HG03571 (cell line): ENCODE results near the gene PYROXD2.
"Not testable (repeated sequence)": the region's sequence is repeated elsewhere in the genome, so short reads cannot be mapped to it uniquely, and the experiment has no call there.

ENCODE experiments used
- ATAC-seq: cut with Tn5 transposase; IDR thresholded peaks from one replicate; pipeline ENCODE4 v1.9.1; 2021; ENCODE audit not compliant: unreplicated experiment

Gene PYROXD2

GRCh38 chr10:98396096-98397063 is 18.6 kb downstream of the PYROXD2 start:
- ATAC-seq = no peak

DNA sequence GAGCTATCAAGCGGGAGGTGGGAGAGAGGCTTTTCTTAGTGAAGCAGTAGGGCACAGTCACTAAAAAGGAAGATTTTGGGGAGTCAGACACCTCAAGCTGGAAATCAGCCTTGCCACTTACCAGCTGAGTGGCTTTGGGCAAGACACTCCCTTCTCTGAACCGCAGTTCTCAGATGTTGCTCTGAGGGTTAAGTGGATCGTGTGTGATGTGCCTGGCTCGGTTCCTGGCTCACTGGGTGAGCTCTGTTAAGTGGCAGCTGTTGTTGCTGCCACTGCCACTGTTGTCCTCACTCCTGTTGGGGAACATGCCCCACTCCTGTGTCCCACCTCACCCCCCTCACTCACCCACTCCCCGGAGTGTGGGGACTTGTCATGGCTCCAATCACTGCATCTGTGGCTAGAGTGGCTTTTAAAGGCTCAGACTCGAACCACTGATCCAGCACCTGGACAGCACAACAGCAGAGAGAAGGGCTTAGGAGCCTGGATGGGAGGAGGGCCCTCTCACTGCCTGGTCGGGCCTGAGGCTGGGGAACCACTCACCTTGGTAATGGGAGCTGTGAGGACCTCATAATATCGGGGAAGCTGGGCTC is 20.0 kb downstream of the PYROXD2 start:
- ATAC-seq = no peak

GRCh38 chr10:98391578-98391991 is 23.4 kb downstream of the PYROXD2 start:
- no peak for ATAC-seq

DNA sequence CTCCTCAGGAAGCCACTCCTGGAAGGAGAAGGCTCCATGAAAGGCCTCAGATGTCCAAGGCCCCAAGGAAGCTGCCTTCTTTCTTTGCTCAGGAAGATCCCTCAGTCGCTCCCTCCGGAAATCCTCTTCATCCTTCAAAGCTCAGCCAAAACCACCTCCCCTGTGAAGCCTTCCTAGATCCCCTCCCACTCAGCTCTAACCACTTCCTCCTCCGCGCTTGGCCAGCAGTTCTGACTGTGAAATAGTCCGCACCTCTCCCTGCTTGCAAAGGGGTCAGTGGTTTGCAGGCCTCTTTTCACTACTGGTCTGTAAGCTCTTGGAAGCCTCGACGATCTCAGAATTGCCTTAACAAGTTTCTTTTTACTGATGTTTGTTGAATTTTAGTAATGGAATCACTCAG is 23.9 kb downstream of the PYROXD2 start:
- ATAC-seq = peak; percentile 69

- ATAC-seq = no peak
Measured at GRCh38 chr10:98390406-98390805, 24.6 kb downstream of the PYROXD2 start.

- no peak for ATAC-seq
Measured at GRCh38 chr10:98389398-98389797, 25.6 kb downstream of the PYROXD2 start.

GRCh38 chr10:98388101-98388655 is 26.8 kb downstream of the PYROXD2 start:
- ATAC-seq = no peak

- ATAC-seq = no peak
Measured at GRCh38 chr10:98384531-98385133, 30.4 kb downstream of the PYROXD2 start.

- ATAC-seq = no peak
Measured at GRCh38 chr10:98383869-98384268, 31.1 kb downstream of the PYROXD2 start.

- ATAC-seq = not testable (repeated sequence)
Measured at GRCh38 chr10:98383134-98383667, 31.8 kb downstream of the PYROXD2 start.

DNA sequence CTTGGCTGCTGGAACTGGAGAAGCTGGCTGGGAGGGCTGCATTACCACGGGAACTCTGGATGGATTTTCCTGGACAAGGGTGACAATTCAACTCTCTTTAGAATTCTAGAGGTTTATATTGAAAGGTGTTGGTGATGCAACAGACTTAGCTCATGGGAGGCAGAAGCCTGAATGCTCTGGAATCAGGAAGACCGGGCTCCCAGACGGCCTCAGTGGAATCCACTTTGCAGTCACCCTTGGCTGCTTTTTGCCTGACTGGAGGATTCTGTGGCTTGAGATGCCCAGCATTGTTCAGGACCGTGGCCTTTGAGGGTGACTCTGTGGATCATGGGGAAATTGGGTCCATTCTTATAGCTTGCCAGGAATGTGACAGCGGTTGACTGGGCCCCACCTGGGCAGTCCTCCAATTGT is 32.3 kb downstream of the PYROXD2 start:
- no peak for ATAC-seq

GRCh38 chr10:98380493-98381339 is 34.3 kb downstream of the PYROXD2 start:
- no peak for ATAC-seq

DNA sequence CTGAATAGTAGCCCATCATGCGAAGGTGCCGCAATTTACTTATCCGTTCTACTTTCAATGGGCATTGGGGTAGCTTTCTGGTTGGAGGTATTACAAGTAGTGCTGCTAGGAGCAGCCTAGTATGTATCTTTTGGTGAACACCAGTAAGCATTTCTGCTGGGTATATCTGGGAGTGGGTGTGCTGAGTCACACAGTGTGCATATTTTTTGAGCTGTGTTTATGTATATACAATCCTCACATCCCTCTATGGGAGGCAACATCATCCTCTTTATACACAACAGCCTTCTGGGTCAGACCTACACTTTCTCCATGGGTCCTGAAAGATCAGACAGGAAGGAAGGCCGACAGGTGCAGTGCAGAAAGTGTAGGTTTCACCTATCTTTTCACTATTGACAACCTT is 36.3 kb downstream of the PYROXD2 start:
- no peak for ATAC-seq

- no peak for ATAC-seq
Measured at GRCh38 chr10:98377536-98377935, 37.4 kb downstream of the PYROXD2 start.

GRCh38 chr10:98377001-98377400 is 38.0 kb downstream of the PYROXD2 start:
- no peak for ATAC-seq

GRCh38 chr10:98376485-98376884 is 38.5 kb downstream of the PYROXD2 start:
- ATAC-seq = no peak

DNA sequence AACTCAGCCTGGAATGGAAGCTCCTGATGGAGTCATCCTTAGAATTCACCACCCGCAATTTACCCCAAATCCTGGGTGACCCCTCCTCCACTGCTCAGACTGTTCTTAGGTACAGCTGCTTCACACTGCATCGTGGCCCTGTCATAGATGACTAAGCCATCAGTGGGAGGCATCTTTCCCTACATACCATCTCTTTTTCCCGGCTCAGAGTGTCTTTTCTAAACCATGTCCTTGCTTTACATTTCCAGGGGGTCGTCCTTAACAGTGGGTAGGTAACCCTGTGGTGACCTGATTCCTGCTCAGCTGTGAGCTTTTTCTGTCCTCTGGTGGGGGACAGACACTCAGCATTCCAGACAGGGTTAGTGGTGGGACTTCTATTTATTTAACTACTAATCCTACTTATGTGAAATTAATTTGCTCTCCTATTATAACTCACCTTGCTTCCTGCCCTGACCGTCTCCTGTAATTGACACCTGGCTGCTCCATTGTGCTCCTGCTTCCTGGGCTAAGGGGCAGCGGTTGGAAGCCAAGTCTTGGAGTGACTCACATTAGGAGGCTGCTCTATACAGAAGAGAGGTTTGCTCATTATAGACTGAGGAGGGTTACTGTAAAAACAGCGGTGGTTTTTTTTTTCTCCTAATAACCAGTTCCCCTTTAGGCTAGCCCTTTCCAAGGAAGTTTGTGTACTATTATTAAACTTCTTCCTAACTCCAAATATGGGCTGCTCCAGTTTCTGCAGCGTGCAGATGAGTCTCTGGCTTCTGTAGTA is 40.6 kb downstream of the PYROXD2 start:
- ATAC-seq = no peak

DNA sequence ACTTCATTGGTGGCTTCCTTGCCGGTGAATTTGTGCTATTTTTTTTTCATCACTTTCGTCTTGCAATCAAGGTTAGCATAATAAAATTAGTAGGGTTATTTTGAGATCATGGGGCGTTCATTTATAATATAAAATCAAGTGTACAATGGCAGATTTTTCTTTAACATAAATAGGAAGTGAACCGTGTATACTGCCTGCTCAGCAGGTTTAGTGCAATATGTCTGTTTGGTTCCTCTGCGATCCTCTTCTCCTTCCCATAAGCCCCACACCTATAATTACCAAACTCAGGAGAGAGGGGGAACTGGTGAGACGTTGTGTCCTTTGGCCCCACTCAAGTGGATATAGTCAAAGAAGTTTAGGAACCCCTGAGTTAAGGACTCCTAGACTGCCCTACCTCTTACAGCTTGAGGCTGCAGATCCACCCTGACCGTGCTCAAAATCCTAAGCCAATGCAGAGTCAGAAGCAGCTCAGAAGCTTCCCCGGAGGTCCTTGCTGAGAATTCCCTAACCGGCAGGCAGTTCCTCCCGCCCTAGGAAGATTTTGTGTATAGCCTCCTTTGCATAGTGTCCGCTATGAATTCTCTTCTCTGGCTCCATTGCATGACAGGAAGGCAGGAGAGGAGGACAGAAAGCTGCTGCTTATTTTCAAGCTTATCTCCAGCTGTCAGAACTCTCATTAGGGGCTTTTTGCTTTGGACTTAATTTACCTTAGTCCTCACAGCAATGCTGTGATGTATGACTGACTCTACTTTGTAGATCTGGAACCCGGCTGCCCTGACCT is 41.5 kb downstream of the PYROXD2 start:
- ATAC-seq = no peak
